EL (cell line): ENCODE results near the gene HDC.

ENCODE experiments used
- DNase-seq: peaks from one replicate; pipeline ENCODE4 v3.0.0-alpha.2; 2016

The HDC gene

GRCh38 chr15:50252556-50252955 is 13.0 kb downstream of the HDC start:
- no peak for DNase-seq

- no peak for DNase-seq
Observed at GRCh38 chr15:50251638-50252182, 13.8 kb downstream of the HDC start.

- DNase-seq, result no peak
Observed at GRCh38 chr15:50250760-50251394, 14.6 kb downstream of the HDC start.

DNA sequence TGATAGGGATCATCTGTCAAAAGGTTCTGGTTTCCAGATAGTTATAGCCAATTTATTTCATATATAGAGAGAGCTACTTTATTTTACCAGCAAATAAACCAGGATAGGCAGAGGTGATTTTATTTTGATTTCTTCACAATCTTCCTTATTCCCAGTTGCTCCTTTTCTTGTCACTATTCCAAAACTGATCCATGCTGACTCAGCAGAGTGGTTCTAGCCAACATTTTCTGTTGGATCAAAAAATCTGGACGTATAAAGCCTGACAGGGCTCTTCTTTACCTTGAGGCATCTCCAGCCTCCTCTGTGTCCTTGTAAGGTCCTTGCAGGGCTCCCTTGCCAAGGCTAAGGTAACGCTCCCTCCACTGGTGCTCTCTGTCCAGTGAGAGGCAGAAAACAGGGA is 15.8 kb downstream of the HDC start:
- no peak for DNase-seq

DNA sequence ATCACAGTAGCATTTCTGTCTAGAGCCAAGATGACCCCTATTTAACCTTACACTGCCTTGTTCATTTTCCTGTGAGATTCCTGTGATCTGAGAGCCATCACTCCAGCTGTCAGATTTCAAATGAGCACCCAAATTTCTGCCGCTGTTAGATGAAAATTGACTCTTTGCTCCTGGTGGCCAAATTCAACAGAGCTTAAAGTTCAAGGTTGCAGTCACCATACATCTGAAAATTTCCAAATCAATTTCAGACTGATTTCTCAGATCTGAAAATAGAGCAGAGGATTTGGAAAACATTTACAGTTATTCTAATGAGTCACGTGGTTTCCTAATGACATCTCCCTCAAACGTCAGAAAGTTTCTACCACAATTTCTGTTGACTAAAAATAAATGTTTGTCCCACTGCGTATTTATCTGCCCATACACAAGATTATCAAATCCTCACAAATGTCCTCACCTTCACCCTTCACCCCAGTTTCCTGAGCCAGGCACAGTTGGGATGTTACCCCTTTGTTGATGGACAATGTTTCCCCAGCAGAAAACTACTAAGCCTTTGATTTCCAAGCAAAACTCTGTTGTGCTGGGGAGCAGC is 16.4 kb downstream of the HDC start:
- no peak for DNase-seq

GRCh38 chr15:50247819-50248655 is 17.5 kb downstream of the HDC start:
- DNase-seq, result peak; percentile 38

GRCh38 chr15:50246631-50247030 is 18.9 kb downstream of the HDC start:
- DNase-seq, result no peak

DNA sequence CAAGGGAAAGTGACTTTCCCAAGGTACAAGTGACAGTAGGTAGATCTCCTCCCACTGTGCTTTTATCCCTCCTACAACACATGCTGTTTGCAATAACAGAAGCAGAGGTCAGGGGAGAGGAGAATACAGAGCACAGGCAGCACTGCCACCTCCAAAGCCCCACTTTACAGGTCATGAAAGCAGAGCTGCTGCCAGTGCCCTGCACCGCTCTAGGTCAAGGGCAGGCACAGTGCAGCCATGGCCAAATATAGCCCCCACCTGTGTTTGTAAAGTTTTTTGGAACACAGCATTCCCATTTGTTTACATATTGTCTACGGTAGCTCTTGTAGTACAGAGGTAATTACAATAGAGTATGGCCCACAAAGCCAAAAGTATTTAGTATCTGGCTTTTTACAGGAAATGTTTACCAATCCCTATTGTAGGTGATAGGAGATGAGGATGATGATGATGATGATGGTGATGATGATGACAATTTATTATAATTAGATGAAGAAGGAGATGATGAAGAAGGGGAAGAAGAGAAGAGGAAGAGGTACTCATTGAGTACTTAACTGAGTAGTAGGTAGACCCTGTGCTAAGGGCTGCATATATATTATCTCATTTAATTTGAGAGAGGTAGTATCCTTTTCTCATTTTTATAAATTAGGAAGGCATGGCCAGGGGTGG is 20.4 kb downstream of the HDC start:
- DNase-seq, result no peak

- DNase-seq, result no peak
Observed at GRCh38 chr15:50244153-50244552, 21.4 kb downstream of the HDC start.

- DNase-seq, result peak; percentile 53
Observed at GRCh38 chr15:50241684-50242450, 23.7 kb downstream of the HDC start.

- no peak for DNase-seq
Observed at GRCh38 chr15:50238255-50238654, 27.3 kb downstream of the HDC start.

- DNase-seq, result no peak
Observed at GRCh38 chr15:50236433-50236832, 29.1 kb downstream of the HDC start.

- no peak for DNase-seq
Observed at GRCh38 chr15:50235794-50236193, 29.7 kb downstream of the HDC start.

- no peak for DNase-seq
Observed at GRCh38 chr15:50234764-50235163, 30.8 kb downstream of the HDC start.

DNA sequence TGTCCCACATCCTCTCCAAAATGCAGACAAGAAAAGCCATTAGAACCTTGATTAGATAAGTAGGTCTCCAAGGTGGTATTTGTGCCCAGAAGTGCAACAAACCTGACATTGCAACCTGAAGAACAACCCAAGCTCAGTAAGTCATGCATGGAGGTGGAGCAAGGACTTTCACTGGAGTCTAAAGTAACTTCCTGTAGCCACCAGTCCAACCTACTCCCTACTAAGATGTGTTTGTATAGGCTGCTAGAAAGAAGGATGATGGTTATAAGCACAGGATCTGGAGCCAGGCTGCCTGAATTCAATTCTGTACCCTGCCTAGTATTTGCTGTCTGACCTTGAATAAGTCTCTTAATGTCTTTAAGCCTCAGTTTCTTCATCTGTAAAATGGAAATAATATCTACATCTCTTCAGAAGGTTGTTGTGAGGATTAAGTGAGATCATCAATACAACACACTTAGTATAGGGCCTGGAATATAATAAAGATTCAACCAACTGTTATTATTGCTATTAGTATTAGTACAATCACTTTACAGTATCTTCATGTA is 32.3 kb downstream of the HDC start:
- DNase-seq, result no peak

DNA sequence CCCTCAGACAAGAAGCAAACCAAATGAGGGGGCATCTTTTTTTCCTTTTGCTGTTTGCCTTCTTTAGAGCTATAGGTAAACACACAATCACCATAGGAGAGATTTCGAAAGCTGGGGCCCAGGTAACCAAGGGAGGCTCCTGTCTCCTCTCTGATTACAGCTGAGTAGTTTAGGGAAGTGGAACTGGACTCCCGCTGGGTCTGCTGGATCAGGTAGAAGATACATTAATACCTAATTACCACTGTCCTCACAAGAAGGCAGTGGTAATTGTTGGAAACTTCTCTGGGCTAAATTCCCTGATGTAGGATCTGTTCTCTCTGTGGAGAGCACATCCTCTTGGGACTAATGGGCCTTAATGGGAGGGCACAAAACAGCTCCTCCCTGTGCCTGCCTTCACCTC is 32.7 kb downstream of the HDC start:
- DNase-seq, result no peak

DNA sequence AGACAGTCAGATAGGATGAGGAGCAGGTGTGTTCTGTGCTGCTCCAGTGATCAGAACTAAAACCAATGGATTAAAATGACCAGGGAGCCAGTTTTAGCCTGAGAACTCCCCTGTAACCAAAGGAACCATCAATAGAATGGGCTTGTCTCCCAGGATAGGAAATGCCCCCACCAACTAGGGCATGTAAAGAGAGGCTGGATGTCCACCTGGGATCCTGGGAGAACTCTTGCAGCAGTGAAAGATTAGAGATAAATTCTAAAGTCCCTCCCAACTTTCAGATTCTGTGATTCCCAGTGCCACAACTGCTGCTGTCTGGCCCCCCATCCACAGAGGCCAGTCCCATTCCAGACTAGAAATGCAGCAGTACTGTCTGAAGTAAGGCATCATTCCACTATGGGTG is 33.8 kb downstream of the HDC start:
- no peak for DNase-seq

GRCh38 chr15:50229336-50229735 is 36.2 kb downstream of the HDC start:
- no peak for DNase-seq

- no peak for DNase-seq
Observed at GRCh38 chr15:50228866-50229265, 36.7 kb downstream of the HDC start.

DNA sequence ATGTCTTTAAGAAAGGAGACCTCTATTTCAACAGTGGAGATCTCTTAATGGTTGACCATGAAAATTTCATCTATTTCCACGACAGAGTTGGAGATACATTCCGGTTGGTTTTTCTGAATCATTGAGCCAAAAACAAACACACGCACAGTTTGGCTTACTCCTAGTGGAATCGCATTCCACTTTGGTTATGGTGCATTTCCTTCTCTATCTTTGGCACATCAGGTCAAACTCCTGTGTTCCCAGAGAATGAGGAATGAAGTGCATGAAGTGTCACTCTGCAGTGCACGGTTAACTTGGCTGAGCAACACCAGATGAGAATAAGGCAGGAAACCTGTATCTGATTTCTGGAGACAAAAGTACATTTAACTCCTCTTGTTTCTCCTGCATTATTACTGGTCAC is 38.5 kb downstream of the HDC start:
- peak; percentile 78 for DNase-seq

GRCh38 chr15:50225938-50226337 is 39.6 kb downstream of the HDC start:
- no peak for DNase-seq

DNA sequence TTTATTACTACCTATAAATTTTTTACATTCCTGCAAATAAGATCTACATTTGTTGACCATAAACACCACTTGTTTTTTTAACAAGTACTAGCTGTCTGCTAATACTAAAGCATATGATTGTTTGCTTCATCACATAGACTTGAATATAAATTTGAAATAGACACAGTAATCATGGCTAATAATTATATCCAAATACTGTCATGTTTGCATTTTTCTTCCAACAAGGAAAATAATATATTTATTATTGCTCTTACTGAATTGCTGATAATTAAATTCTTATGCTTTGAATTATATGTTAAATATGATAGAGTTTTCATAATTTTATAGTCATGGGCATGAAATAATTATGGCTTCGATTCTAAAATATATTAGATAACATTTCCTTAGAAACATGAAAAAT is 40.5 kb downstream of the HDC start:
- no peak for DNase-seq
